GM12874 (cell line): ENCODE results near the gene LDLRAD3.
A peak's percentile ranks its signal among the peaks of the same experiment; 100 is the strongest.

ENCODE experiments used
- CTCF ChIP-seq: IDR thresholded peaks from 2 replicates; pipeline ENCODE4 v1.5.1; 2011; ENCODE audit warnings: low read depth, mild to moderate bottlenecking, control low read depth, low read length, moderate library complexity; ENCODE audit not compliant: insufficient read depth

Gene LDLRAD3

GRCh38 chr11:36142879-36143278 is 199.0 kb downstream of the LDLRAD3 start:
- TF ChIP-seq CTCF, result no peak

GRCh38 chr11:36146437-36146836 is 202.6 kb downstream of the LDLRAD3 start:
- TF ChIP-seq CTCF, result no peak

- TF ChIP-seq CTCF, result no peak
Measured at GRCh38 chr11:36147491-36147890, 203.6 kb downstream of the LDLRAD3 start.

GRCh38 chr11:36148701-36149100 is 204.8 kb downstream of the LDLRAD3 start:
- TF ChIP-seq CTCF, result no peak

- peak; percentile 57 for TF ChIP-seq CTCF
Measured at GRCh38 chr11:36149538-36150242, 205.8 kb downstream of the LDLRAD3 start.

GRCh38 chr11:36150986-36151385 is 207.1 kb downstream of the LDLRAD3 start:
- no peak for TF ChIP-seq CTCF

GRCh38 chr11:36151933-36152580 is 208.2 kb downstream of the LDLRAD3 start:
- no peak for TF ChIP-seq CTCF
